Measurements from ENCODE around the gene DEXI. TPM values are rescaled to one million over a fixed set of nuclear protein-coding genes. Genes with fewer than 3 reads are reported as not detected.
"Not testable (repeated sequence)": the region's sequence is repeated elsewhere in the genome, so short reads cannot be mapped to it uniquely, and the experiment has no call there.

The DEXI gene
- total RNA-seq, 3 donors from 2014 or later = 27.0 to 30.2 (median 29.5) TPM

DNA sequence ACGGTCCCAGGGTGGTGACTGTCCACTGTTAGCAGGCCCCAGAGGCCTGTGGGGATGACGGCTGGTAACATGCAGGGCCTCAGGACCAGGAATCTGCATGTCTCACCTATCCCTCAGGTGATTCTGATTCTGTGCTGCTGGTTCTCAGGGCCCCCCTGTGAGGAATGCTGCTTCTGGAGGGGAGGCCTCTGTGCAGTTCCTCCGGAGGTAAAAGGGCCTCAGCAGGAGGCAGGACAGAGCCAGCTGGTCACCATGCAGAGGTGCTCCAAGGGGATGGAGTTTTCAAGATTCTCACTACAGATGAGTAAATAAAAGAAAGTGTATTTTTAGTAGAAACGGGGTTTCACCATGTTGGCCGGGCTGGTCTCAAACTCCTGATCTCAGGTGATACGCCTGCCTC, 35.9 kb upstream of the DEXI start:
- Mint-ChIP-seq H3K4me3 (no peak overlapping the region), H3K36me3 (ENCODE audit: insufficient read depth) (peaks cover 19% of the 10 kb centered on the region), H3K4me1 (ENCODE audit: low read depth) (peaks cover 17% of the 10 kb centered on the region), H3K27me3 (ENCODE audit: low read depth) (no peaks in the 10 kb centered on the region), H3K9me3 (no peaks in the 10 kb centered on the region)
- DNase-seq (no peak), ATAC-seq (no peak)

DNA sequence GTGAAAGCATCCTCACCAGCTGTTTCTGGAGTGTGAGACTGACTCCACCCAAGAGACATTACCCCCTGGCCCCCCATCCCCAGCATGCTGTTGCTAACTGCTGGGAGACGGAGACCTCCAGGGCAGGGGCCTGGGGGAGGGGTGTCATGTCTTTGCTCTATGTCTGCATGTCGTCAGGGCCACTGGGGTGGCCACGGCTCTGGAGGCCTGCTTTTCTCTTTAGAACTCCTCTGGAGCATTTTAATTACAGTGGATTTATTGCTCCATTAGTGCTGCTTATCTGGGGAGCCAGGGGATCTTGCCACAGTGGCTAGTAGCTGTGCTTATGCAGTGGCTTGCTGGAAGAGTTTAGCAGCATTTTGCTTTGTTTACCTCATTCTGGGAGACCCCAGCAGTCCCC, 34.4 kb upstream of the DEXI start:
- peaks cover 21% of the 10 kb centered on the region for H3K4me1 Mint-ChIP-seq (ENCODE audit: low read depth)
- no peaks in the 10 kb centered on the region for H3K9me3 Mint-ChIP-seq
- no peak for ATAC-seq
- DNase-seq = no peak
- peaks cover 28% of the 10 kb centered on the region for H3K36me3 Mint-ChIP-seq (ENCODE audit: insufficient read depth)
- no peak overlapping the region for H3K4me3 Mint-ChIP-seq
- no peaks in the 10 kb centered on the region for H3K27me3 Mint-ChIP-seq (ENCODE audit: low read depth)

DNA sequence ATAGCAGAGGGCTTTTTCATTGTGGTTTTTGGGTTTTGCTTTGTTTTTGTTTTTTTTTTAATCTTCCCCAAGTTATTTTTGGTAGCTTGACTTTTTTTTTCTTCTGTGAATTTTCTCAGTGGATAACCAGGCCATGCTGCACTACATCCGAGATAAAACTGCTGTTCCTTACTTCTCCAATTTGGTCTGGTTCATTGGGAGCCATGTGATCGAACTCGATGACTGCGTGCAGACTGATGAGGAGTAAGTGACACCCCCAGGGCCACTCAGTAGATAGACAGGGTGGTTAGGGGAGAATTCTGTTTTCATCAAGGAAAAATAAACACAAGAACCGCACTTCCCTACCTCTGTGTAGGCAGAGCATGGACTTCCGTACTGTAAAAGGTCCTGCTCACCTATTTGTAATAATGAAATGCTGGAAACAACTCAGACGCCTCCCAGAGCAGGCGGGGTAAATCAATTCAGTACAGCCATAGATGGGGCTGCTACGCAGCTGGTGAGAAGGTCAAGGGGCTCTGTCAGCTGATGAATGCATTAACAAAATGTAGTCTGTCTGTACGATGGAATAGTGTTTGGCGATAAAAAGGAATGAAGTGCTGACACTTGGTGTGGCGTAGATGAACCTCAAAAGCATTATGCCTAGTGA, 30.7 kb upstream of the DEXI start:
- Mint-ChIP-seq H3K4me3 (no peak overlapping the region), H3K4me1 (ENCODE audit: low read depth) (peaks cover 24% of the 10 kb centered on the region), H3K9me3 (no peaks in the 10 kb centered on the region), H3K27me3 (ENCODE audit: low read depth) (no peaks in the 10 kb centered on the region), H3K36me3 (ENCODE audit: insufficient read depth) (peaks cover 33% of the 10 kb centered on the region)
- DNase-seq = no peak
- ATAC-seq = no peak

DNA sequence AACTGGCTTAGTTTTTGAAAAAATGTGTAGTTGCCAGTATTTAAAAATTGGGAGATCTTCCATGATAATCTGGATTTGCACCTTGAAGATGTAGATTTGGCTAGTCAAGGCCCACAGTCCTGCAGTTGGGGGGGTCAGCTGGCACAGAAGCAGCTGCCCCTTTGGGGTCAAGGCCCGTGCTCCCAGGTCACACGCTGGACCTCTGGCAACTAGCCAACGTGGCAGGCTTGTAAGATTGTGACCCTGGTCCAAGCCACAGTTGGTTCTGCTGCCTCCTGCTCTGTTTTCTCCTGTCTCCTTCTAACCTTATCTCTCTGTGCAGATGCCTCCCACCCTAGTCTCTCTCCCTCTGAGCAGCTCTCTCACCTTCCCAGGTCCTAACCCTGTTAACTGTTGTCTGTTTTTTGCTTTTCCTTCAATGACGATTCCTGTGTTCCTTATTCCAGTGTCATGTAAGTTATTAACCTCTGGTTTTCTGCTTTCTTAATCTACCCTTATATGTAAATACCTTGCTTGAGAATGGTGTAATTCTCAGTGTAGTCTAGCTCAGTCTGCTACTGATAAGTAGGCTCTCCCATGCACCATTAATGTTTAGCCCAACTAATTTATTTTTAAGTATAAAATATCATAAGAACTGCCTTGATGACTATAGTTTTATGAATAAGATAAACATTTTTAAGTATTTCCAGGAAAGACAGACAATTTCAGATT, 30.0 kb upstream of the DEXI start:
- H3K4me1 Mint-ChIP-seq (ENCODE audit: low read depth) = peaks cover 20% of the 10 kb centered on the region
- no peaks in the 10 kb centered on the region for H3K27me3 Mint-ChIP-seq (ENCODE audit: low read depth)
- ATAC-seq = no peak
- H3K36me3 Mint-ChIP-seq (ENCODE audit: insufficient read depth) = peaks cover 30% of the 10 kb centered on the region
- H3K9me3 Mint-ChIP-seq = no peaks in the 10 kb centered on the region
- DNase-seq = no peak
- no peak overlapping the region for H3K4me3 Mint-ChIP-seq

DNA sequence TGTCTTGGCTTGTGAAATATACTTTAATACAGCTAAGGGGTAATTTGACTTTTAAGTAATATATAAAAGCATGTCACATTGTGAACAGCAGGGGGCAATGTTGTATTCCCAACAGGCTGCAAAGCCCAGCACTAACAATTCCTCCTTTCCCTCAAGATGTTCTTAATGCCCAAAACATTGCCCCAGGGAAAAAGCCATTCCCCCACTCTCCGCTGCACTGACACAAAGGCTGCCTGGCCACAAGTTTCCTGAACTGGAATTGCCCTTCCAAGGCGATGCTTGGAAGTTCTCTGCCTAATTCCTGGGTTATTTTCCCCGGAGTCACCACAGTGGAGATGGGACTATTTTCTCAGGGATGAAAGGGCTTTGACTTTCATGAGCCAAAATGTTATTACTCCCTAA, 29.3 kb upstream of the DEXI start:
- peaks cover 26% of the 10 kb centered on the region for H3K4me1 Mint-ChIP-seq (ENCODE audit: low read depth)
- peaks cover 34% of the 10 kb centered on the region for H3K36me3 Mint-ChIP-seq (ENCODE audit: insufficient read depth)
- peak; percentile 27 for DNase-seq
- no peaks in the 10 kb centered on the region for H3K9me3 Mint-ChIP-seq
- H3K27me3 Mint-ChIP-seq (ENCODE audit: low read depth) = no peaks in the 10 kb centered on the region
- no peak overlapping the region for H3K4me3 Mint-ChIP-seq
- ATAC-seq = no peak

DNA sequence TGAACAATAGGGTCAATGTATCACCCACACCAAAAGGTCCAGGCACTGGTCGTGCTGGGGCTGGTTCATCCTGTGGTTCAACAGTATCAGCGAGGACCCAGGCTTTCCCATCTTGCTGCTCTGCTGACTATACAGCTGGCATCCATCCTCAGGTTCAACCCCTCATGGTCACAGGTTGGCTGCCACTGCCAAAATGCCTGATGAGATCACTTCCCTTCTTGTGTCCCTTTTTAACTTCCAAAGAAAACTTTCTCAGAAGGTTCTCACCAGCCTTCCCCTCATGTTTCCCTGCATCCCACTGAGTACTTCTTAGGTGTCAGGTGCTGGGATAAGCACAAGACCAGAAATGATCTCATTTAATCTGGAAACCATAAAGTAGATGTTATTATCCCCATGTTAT, 27.8 kb upstream of the DEXI start:
- no peak overlapping the region for H3K4me3 Mint-ChIP-seq
- no peaks in the 10 kb centered on the region for H3K27me3 Mint-ChIP-seq (ENCODE audit: low read depth)
- H3K36me3 Mint-ChIP-seq (ENCODE audit: insufficient read depth) = peaks cover 43% of the 10 kb centered on the region
- no peaks in the 10 kb centered on the region for H3K9me3 Mint-ChIP-seq
- DNase-seq = no peak
- no peak for ATAC-seq
- peaks cover 41% of the 10 kb centered on the region for H3K4me1 Mint-ChIP-seq (ENCODE audit: low read depth)

DNA sequence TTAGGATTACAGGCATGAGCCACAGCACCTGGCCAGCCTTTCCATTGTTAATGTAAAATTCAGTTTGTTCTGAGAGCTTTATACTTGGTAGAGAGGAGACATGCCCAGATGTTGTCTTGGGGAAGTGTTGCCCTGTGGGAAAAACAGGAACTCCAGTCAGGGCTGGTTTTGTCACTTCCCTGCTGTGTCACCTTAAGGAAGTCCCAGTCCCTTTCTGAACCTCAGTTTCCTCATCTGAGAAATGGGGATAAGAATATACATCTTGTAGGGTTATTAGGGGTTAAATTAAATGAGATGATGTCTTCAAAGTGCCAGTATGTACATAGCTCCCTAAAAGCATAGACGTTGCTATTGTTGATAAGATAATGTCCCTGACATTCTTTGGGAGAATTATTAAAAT, 27.3 kb upstream of the DEXI start:
- Mint-ChIP-seq H3K4me1 (ENCODE audit: low read depth) (peaks cover 45% of the 10 kb centered on the region), H3K27me3 (ENCODE audit: low read depth) (no peaks in the 10 kb centered on the region), H3K9me3 (no peaks in the 10 kb centered on the region), H3K36me3 (ENCODE audit: insufficient read depth) (peaks cover 40% of the 10 kb centered on the region), H3K4me3 (no peak overlapping the region)
- ATAC-seq (no peak), DNase-seq (no peak)

DNA sequence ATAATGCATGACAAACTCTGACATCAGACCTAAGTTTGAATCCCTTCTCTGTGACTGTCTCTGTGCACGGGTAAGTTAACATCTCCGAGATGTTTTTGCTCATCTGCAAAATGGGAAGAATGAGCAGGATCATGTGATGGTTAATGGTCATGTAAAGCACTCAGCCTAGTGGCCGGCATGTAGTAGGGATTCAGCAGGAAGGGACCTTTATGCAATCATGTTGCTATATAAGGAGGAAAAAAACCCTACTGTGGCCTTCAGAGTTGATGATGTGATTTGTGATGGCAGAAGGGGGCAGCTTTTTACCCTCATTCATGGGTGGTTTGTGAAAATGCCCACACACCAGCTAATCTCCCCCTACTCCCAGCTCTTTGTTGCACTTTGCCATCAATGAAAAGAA, 26.2 kb upstream of the DEXI start:
- H3K4me3 Mint-ChIP-seq = no peak overlapping the region
- H3K27me3 Mint-ChIP-seq (ENCODE audit: low read depth) = no peaks in the 10 kb centered on the region
- H3K36me3 Mint-ChIP-seq (ENCODE audit: insufficient read depth) = peaks cover 42% of the 10 kb centered on the region
- H3K4me1 Mint-ChIP-seq (ENCODE audit: low read depth) = peaks cover 54% of the 10 kb centered on the region
- DNase-seq = no peak
- no peak for ATAC-seq
- H3K9me3 Mint-ChIP-seq = no peaks in the 10 kb centered on the region

DNA sequence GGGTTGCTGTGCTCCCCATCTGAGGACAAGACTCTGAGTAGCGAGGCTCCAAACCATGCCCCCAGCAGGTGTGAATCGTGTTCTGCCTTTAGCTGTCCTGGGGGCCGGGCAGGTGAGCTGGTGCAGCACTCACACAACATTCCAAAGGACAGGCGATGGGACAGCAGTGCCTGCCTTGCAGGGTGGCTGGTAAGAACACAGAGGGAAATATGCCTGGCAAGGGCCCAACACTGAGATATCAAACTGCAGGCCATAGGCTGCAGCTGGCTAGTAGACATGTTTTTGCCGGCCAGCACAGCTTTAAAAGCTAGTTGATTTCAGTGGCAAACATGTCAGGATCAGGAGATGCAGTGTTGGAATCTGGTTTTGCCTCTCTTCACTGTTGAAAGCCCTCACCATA, 25.7 kb upstream of the DEXI start:
- ATAC-seq (no peak), DNase-seq (no peak)
- H3K27me3 Mint-ChIP-seq (ENCODE audit: low read depth) = no peaks in the 10 kb centered on the region
- peaks cover 53% of the 10 kb centered on the region for H3K4me1 Mint-ChIP-seq (ENCODE audit: low read depth)
- peaks cover 43% of the 10 kb centered on the region for H3K36me3 Mint-ChIP-seq (ENCODE audit: insufficient read depth)
- H3K4me3 Mint-ChIP-seq = no peak overlapping the region
- no peaks in the 10 kb centered on the region for H3K9me3 Mint-ChIP-seq

DNA sequence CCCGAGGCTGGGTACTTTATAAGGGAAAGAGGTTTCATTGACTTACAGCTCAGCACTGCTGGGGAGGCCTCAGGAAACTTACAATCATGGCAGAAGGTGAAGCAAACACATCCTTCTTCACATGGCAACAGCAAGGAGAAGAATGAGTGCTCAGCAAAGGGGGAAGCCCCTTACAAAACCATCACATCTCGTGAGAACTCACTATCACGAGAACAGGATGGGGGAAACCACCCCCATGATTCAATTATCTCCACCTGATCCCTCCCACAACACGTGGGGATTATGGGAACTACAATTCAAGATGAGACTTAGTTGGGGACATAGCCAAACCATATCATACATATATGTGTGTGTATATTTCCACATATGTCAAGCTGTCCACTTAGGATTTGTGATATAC, 24.3 kb upstream of the DEXI start:
- Mint-ChIP-seq H3K36me3 (ENCODE audit: insufficient read depth) (peaks cover 43% of the 10 kb centered on the region), H3K4me1 (ENCODE audit: low read depth) (peaks cover 45% of the 10 kb centered on the region), H3K4me3 (peak overlapping the region; percentile 30)
- H3K27me3 Mint-ChIP-seq (ENCODE audit: low read depth); DNase-seq; H3K9me3 Mint-ChIP-seq: not testable (repeated sequence)
- peak in 1 of 2 donors; percentile 11 for ATAC-seq

DNA sequence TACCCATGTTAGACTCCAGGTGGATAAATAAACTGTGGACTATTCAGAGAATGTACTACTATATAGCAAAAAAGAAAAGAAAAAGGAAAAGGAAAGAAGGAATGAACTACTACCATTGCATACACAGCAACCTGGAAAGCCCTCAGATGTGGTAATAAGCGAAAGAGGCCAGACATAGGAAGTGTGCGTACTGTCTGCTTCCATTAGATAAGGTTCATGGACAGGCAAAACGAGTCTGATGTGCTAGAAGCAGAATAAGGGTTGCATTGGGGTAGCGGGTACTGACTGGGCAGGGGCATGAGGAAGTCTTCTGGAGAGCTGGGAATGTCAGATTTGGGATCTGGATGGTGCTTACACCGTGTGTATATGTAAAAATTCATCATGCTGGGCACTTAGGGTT, 23.9 kb upstream of the DEXI start:
- Mint-ChIP-seq H3K36me3 (ENCODE audit: insufficient read depth) (peaks cover 39% of the 10 kb centered on the region), H3K4me3 (peak overlapping the region; percentile 30), H3K4me1 (ENCODE audit: low read depth) (peaks cover 44% of the 10 kb centered on the region), H3K27me3 (ENCODE audit: low read depth) (no peaks in the 10 kb centered on the region), H3K9me3 (no peaks in the 10 kb centered on the region)
- no peak for ATAC-seq
- DNase-seq = no peak

DNA sequence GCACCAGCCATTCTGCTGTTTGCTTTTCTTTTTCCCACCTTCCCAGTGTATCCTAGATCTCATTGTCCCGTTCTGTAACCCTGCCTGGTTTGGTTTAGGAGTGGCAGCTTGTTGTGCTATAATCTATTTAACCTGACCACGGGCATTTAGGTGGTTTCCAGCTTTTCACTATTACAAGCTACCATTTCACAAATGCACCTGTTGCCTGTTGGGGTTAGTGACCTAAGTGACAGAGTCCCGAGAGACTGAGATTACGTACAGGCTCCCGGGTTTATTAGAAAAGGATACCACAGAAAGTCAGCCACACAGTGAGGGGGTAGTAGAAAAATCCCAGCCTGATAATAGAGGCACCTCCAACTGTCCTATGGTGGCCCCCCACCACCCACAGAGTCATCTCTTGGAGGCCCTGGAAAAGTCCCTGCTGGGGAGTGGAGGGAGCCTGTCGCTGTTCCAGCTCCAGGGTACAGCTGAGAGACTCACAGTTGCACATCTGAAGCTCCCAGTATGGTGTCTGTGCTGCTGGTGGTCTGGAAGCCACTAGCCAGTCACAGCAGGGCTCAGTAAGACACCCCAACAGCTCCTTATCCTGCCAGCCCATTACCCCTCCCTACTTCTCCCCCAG, 23.3 kb upstream of the DEXI start:
- ATAC-seq (peak; percentile 19 to 24), DNase-seq (no peak)
- peak overlapping the region; percentile 27 for H3K4me3 Mint-ChIP-seq
- peaks cover 35% of the 10 kb centered on the region for H3K36me3 Mint-ChIP-seq (ENCODE audit: insufficient read depth)
- peaks cover 44% of the 10 kb centered on the region for H3K4me1 Mint-ChIP-seq (ENCODE audit: low read depth)
- H3K9me3 Mint-ChIP-seq = no peaks in the 10 kb centered on the region
- H3K27me3 Mint-ChIP-seq (ENCODE audit: low read depth) = no peaks in the 10 kb centered on the region

DNA sequence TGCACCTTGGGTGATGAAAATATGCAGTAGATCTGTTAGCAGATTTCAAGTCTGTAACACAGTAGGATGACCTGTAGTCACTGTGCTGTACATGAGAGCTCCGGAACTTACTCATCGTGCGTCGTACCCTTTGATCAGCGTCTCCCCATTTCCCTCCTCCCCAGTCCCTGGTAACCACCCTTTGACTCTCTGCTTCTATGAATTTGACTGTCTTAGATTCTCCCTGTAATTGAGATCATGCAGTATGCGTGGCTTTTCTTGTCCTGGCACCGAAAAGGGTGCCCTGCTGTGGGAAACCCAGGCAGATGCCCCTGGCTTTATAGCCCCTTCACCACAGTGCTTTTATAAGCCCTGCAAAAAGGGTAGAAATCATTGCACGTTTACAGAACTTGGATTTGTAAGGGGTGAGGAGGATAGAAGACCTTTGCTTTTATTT, 22.6 kb upstream of the DEXI start:
- ATAC-seq (peak; percentile 86 to 87), DNase-seq (peak; percentile 54)
- Mint-ChIP-seq H3K4me1 (ENCODE audit: low read depth) (peaks cover 47% of the 10 kb centered on the region), H3K4me3 (peak overlapping the region; percentile 31), H3K9me3 (no peaks in the 10 kb centered on the region), H3K36me3 (ENCODE audit: insufficient read depth) (peaks cover 35% of the 10 kb centered on the region), H3K27me3 (ENCODE audit: low read depth) (no peaks in the 10 kb centered on the region)

DNA sequence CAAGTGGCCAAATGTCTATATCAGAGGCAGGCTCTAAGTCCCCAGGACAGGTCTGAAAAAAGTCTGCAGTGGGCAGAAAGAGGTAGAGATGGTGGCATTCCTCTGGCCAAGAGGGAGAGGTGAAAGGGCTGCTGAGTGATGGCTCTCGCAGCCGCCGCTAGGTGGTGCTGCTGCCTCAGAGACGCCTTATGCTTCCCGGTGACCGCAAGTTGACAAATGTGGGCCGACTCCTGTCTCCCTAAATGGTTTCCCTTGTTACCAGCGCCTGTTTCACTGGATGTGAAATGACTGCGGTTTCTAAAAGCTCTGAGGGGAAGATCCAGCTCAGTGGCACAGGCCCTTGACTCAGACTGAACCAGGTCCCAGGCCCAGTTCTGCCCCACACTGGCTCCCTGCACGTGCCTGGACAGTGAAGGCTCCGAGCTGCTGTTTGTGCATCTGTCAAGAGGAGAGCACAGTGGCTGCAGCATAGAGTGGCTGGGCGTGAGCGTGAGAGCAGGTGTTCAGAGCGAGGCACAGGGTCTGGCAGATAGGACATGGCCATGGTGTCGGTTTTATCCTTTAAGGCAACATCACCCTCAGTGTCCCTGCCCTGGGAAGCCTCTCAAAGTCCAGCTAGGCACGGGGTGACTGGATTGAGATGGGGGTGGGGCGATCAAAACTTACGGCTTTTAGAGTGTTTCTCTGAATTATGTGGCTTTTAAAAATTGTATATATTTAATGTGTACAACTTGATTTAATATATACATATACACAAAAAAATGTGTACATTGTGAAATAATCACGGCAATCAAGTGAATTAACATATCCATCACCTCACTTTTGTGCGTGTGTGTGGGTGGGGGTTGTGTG, 22.0 kb upstream of the DEXI start:
- peak overlapping the region; percentile 54 for H3K4me3 Mint-ChIP-seq
- peaks cover 47% of the 10 kb centered on the region for H3K4me1 Mint-ChIP-seq (ENCODE audit: low read depth)
- DNase-seq (peak; percentile 80), ATAC-seq (peak; percentile 51 to 61)
- peaks cover 35% of the 10 kb centered on the region for H3K36me3 Mint-ChIP-seq (ENCODE audit: insufficient read depth)
- H3K9me3 Mint-ChIP-seq = no peaks in the 10 kb centered on the region
- H3K27me3 Mint-ChIP-seq (ENCODE audit: low read depth) = no peaks in the 10 kb centered on the region

All from activated T-cell treated with anti-CD3 and anti-CD28 coated beads, Interleukin-2, amount 50 U/mL, for 4 hours (primary cell).